Loucy (cell line): ENCODE measurements around the gene TIMM22.

Experiments
- EZH2phosphoT487 ChIP-seq: fragments of 200-600 bp; IDR thresholded peaks from 2 replicates; pipeline ENCODE4 v1.6.1; 2018; ENCODE audit warnings: antibody characterized with exemption, mild to moderate bottlenecking, moderate library complexity, borderline replicate concordance
- TF ChIP-seq, protein P1 (sequence below): fragments of 200-600 bp; sonication (generic); conservative IDR thresholded peaks from 2 replicates; pipeline ENCODE4 v1.5.1; 2014; ENCODE audit warnings: mild to moderate bottlenecking, antibody characterized with exemption, low read length

DNA sequence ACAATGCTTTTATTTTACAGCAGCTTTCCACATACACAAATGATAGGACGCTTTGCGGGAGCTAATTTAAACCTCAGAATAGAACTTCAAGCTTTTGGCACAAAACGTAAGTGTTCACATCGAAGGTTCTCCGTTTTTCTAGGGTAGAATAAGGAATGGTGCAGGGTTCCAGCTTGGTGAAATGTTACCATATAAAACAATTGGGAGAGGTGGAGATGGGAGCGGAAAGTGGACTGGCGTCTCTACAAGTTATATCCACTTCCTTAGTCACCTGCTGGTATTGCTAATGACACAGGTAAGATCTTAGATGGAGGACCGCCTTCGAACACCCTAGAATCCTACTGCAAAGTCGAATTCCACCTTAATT lies 15.7 kb upstream of the TIMM22 start:
- no peak for TF ChIP-seq EZH2phosphoT487
- TF ChIP-seq, protein P1, sequence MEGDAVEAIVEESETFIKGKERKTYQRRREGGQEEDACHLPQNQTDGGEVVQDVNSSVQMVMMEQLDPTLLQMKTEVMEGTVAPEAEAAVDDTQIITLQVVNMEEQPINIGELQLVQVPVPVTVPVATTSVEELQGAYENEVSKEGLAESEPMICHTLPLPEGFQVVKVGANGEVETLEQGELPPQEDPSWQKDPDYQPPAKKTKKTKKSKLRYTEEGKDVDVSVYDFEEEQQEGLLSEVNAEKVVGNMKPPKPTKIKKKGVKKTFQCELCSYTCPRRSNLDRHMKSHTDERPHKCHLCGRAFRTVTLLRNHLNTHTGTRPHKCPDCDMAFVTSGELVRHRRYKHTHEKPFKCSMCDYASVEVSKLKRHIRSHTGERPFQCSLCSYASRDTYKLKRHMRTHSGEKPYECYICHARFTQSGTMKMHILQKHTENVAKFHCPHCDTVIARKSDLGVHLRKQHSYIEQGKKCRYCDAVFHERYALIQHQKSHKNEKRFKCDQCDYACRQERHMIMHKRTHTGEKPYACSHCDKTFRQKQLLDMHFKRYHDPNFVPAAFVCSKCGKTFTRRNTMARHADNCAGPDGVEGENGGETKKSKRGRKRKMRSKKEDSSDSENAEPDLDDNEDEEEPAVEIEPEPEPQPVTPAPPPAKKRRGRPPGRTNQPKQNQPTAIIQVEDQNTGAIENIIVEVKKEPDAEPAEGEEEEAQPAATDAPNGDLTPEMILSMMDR, result peak; percentile 9; the same call in 1 of the 2 replicates
